SK-N-SH (cell line): ENCODE data around the gene SEC14L1. TPM values are rescaled to one million over a fixed set of nuclear protein-coding genes. Genes with fewer than 3 reads are reported as not detected.

Experiments
- CTCF ChIA-PET: fragments of 300-600, 350-600 bp; formaldehyde crosslinking; extraction: SDS; loops from one replicate; lab custom pipeline; 2021; lab: Yijun Ruan, JAX
- POLR2A ChIA-PET: fragments of 350-600 bp; sonication (Branson Sonifier 250); formaldehyde crosslinking; extraction: SDS; loops from one replicate; lab custom pipeline; 2020; ENCODE audit warnings: antibody characterized with exemption, inconsistent platforms; lab: Yijun Ruan, JAX
- DNase-seq: peaks from one replicate; pipeline ENCODE4 v3.0.0; 2012
- H2AFZ ChIP-seq: fragments of 200-600 bp; sonication (generic); 2 replicates; pipeline ENCODE4 v1.8.1; 2016; ENCODE audit warnings: antibody characterized with exemption, mild to moderate bottlenecking, low read depth
- H3F3A ChIP-seq: fragments of 200-600 bp; sonication (generic); replicated peaks from 2 replicates; pipeline ENCODE3; 2016; ENCODE audit warnings: antibody characterized with exemption, mild to moderate bottlenecking; ENCODE audit not compliant: insufficient read depth
- H3K27ac ChIP-seq, 2 experiments: fragments of 200-500 bp in 1 of 2; fragments of 200-600 bp in 1 of 2; sonication (Bioruptor generic) in 1 of 2; sonication (generic), shearing (Covaris generic) in 1 of 2; 2 replicates each; pipeline versions ENCODE4 v1.5.1 to v1.6.1; 2014 to 2016; ENCODE audit warnings: low read depth in 2 of 2, inconsistent platforms in 1 of 2, low read length in 1 of 2, mild to moderate bottlenecking in 1 of 2, mixed read lengths in 1 of 2
- H3K27me3 ChIP-seq: fragments of 200-600 bp; sonication (generic), shearing (Covaris generic); 2 replicates; pipeline ENCODE4 v1.6.1; 2016; ENCODE audit warnings: mixed run types; ENCODE audit not compliant: insufficient read depth
- H3K36me3 ChIP-seq, 2 experiments: fragments of 200-500 bp in 1 of 2; fragments of 200-600 bp in 1 of 2; sonication (Bioruptor generic) in 1 of 2; sonication (generic) in 1 of 2; replicated peaks in 1 of 2; 2 replicates each; pipeline versions ENCODE3 to v1.5.1; 2014 to 2016; ENCODE audit warnings: low read length in 1 of 2, mild to moderate bottlenecking in 1 of 2; ENCODE audit not compliant: insufficient read depth in 2 of 2, control insufficient read depth in 1 of 2
- H3K4me1 ChIP-seq, 2 experiments: fragments of 200-500 bp in 1 of 2; fragments of 200-600 bp in 1 of 2; sonication (Bioruptor generic) in 1 of 2; sonication (generic), shearing (Covaris generic) in 1 of 2; 2 replicates each; pipeline versions ENCODE4 v1.5.1 to v1.6.1; 2014 to 2016; ENCODE audit warnings: low read depth in 1 of 2, low read length in 1 of 2, mixed run types in 1 of 2; ENCODE audit not compliant: insufficient read depth in 2 of 2, control insufficient read depth in 1 of 2
- H3K4me2 ChIP-seq: fragments of 200-600 bp; sonication (generic), shearing (Covaris generic); 2 replicates; pipeline ENCODE4 v1.6.1; 2017; ENCODE audit warnings: mixed run types
- H3K4me3 ChIP-seq, 2 experiments: fragments of 200-500 bp in 1 of 2; fragments of 200-600 bp in 1 of 2; sonication (Bioruptor generic) in 1 of 2; sonication (generic), shearing (Covaris generic) in 1 of 2; 2 replicates each; pipeline versions ENCODE4 v1.5.1 to v1.8.1; 2014 to 2016; ENCODE audit warnings: low read depth in 2 of 2, inconsistent platforms in 1 of 2, low read length in 1 of 2, mild to moderate bottlenecking in 1 of 2, mixed read lengths in 1 of 2, moderate library complexity in 1 of 2
- H3K79me2 ChIP-seq: fragments of 200-600 bp; sonication (generic); 2 replicates; pipeline ENCODE4 v1.8.1; 2017; ENCODE audit warnings: mild to moderate bottlenecking; ENCODE audit not compliant: insufficient read depth
- H3K9ac ChIP-seq: fragments of 200-600 bp; sonication (generic); 2 replicates; pipeline ENCODE4 v1.6.1; 2017; ENCODE audit warnings: mixed run types
- H3K9me2 ChIP-seq: fragments of 200-600 bp; sonication (generic); 2 replicates; pipeline ENCODE4 v1.6.1; 2017; ENCODE audit warnings: mixed run types
- H3K9me3 ChIP-seq: fragments of 200-600 bp; sonication (generic); 2 replicates; pipeline ENCODE4 v1.6.1; 2017; ENCODE audit warnings: mixed run types, mild to moderate bottlenecking, moderate library complexity
- H4K20me1 ChIP-seq: fragments of 200-600 bp; sonication (generic); 2 replicates; pipeline ENCODE4 v1.6.1; 2017; ENCODE audit warnings: mild to moderate bottlenecking, mixed run types; ENCODE audit not compliant: insufficient read depth
- ELF1 ChIP-seq: IDR thresholded peaks from 2 replicates; pipeline ENCODE4 v1.4.0; 2012
- FOXM1 ChIP-seq: IDR thresholded peaks from 2 replicates; pipeline ENCODE4 v1.4.0; 2012; ENCODE audit warnings: low read depth, mild to moderate bottlenecking
- MXI1 ChIP-seq: IDR thresholded peaks from 2 replicates; pipeline ENCODE4 v1.6.1; 2012; ENCODE audit warnings: mild to moderate bottlenecking, low read depth, low read length, improper control_type of control experiment
- NFIC ChIP-seq: IDR thresholded peaks from 2 replicates; pipeline ENCODE4 v1.4.0; 2012; ENCODE audit warnings: borderline replicate concordance
- RXRA ChIP-seq: IDR thresholded peaks from 2 replicates; pipeline ENCODE4 v1.4.0; 2012; ENCODE audit warnings: low read depth, mild to moderate bottlenecking, borderline replicate concordance
- SIN3A ChIP-seq: IDR thresholded peaks from 2 replicates; pipeline ENCODE4 v1.6.1; 2012; ENCODE audit warnings: low read depth, mild to moderate bottlenecking, low read length, moderate library complexity, borderline replicate concordance
- SMC3 ChIP-seq: IDR thresholded peaks from 2 replicates; pipeline ENCODE4 v1.6.1; 2012; ENCODE audit warnings: low read depth, low read length, improper control_type of control experiment
- TAF1 ChIP-seq: IDR thresholded peaks from 2 replicates; pipeline ENCODE4 v1.6.1; 2012; ENCODE audit warnings: low read depth, mild to moderate bottlenecking, low read length, moderate library complexity, borderline replicate concordance
- TEAD4 ChIP-seq: IDR thresholded peaks from 2 replicates; pipeline ENCODE4 v1.4.0; 2012; ENCODE audit warnings: mild to moderate bottlenecking, borderline replicate concordance; ENCODE audit not compliant: insufficient read depth
- WGBS: methylation state at CpG from one replicate; pipeline ENCODE4 v1.1.6; 2017; ENCODE audit warnings: low lambda C conversion rate; 5-methylcytosine and 5-hydroxymethylcytosine counted together
- polyA plus RNA-seq, 3 experiments: library from polyadenylated mRNA; depleted of rRNA; stranded (reverse); fragments of >200 nt; gene quantifications; 2 replicates each; pipeline ENCODE4 v1.2.3, GENCODE V29; 2012
- TF ChIP-seq, protein P1 (sequence below): fragments of 150-350 bp; IDR thresholded peaks from 2 replicates; pipeline ENCODE4 v1.6.1; 2017; ENCODE audit warnings: antibody characterized with exemption, low read length, low read depth, borderline replicate concordance
- TF ChIP-seq, protein P2 (sequence below): IDR thresholded peaks from 2 replicates; pipeline ENCODE4; 2012

The SEC14L1 gene
- polyA plus RNA-seq, 1 of the 3 experiments (the other 2 are of a cell fraction): 62.4 TPM

DNA sequence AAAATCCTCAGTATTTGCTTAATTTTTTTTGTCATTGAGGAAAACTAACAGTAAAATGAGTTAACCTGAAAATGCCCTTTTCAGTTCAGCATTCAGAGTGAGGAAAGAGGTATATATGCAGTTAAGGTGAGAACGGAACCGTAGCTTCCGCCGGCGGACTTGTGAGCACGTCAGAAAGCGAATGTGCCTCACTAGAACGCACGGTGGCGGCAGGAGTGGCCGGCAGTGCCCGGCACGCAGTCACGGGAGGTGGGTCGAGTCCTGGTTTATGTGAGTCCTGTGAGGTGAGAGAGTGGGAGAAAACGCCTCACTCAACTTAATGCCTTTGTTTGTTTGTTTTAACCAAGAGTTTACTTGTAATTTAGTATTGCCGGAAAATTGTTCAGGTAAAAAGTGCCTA, 6.1 kb downstream of the SEC14L1 start:
- 91% methylated on average over 17 of the region's 17 CpGs for WGBS

GRCh38 chr17:77147357-77147801, 6.6 kb downstream of the SEC14L1 start:
- Histone ChIP-seq H3K9me3 (no peaks in the 10 kb centered on the region), H2AFZ (no peak overlapping the region), H3K9me2 (no peaks in the 10 kb centered on the region), H3K4me1 (peaks cover 11 to 24% of the 10 kb centered on the region in 2 experiments), H3F3A (peaks cover 19% of the 10 kb centered on the region), H3K36me3 (peaks cover 70 to 74% of the 10 kb centered on the region in 2 experiments), H3K79me2 (peaks cover 100% of the 10 kb centered on the region), H4K20me1 (peaks cover 50% of the 10 kb centered on the region), H3K9ac (no peak overlapping the region), H3K27me3 (no peaks in the 10 kb centered on the region), H3K27ac (no peak overlapping the region), H3K4me3 (no peak overlapping the region), H3K4me2 (no peak overlapping the region)
- DNase-seq: no peak
- WGBS: 94% methylated on average over 8 of the region's 8 CpGs
- CTCF ChIA-PET: interaction anchor here (1.7 to 2.3 kb wide), 2 partner anchors 81 to 100 kb away, joined by 4 to 7 read pairs; no protein-coding TSS in a partner anchor
- POLR2A ChIA-PET: no interaction called here
- TF ChIP-seq MXI1 (no peak), TAF1 (no peak), ELF1 (no peak), SMC3 (no peak), FOXM1 (no peak), SIN3A (no peak)
- TF ChIP-seq, protein P1, sequence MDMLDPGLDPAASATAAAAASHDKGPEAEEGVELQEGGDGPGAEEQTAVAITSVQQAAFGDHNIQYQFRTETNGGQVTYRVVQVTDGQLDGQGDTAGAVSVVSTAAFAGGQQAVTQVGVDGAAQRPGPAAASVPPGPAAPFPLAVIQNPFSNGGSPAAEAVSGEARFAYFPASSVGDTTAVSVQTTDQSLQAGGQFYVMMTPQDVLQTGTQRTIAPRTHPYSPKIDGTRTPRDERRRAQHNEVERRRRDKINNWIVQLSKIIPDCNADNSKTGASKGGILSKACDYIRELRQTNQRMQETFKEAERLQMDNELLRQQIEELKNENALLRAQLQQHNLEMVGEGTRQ: no peak

More for the DNA sequence above, 6.1 kb downstream of the SEC14L1 start:
- no peaks in the 10 kb centered on the region for H3K9me3 ChIP-seq
- H3K27ac ChIP-seq: no peak overlapping the region
- no peaks in the 10 kb centered on the region for H3K9me2 ChIP-seq
- DNase-seq: no peak
- TF ChIP-seq RXRA: no peak
- ChIA-PET POLR2A (no interaction called here), CTCF (interaction anchor here (1.7 to 2.3 kb wide), 2 partner anchors 81 to 100 kb away, joined by 4 to 7 read pairs; no protein-coding TSS in a partner anchor)
- H3F3A ChIP-seq: peaks cover 18% of the 10 kb centered on the region
- H3K36me3 ChIP-seq: peaks cover 69 to 70% of the 10 kb centered on the region in 2 experiments
- no peak overlapping the region for H3K4me3 ChIP-seq
- no peaks in the 10 kb centered on the region for H3K27me3 ChIP-seq
- no peak overlapping the region for H3K4me2 ChIP-seq
- H3K79me2 ChIP-seq: peaks cover 100% of the 10 kb centered on the region
- H3K4me1 ChIP-seq: peaks cover 16 to 24% of the 10 kb centered on the region in 2 experiments
- no peak overlapping the region for H2AFZ ChIP-seq
- H3K9ac ChIP-seq: no peak overlapping the region
- H4K20me1 ChIP-seq: peaks cover 50% of the 10 kb centered on the region

- 90% methylated on average over 15 of the region's 15 CpGs for WGBS
- Histone ChIP-seq H3K27ac (no peak overlapping the region), H2AFZ (no peak overlapping the region), H3K4me3 (no peak overlapping the region), H3K79me2 (peaks cover 100% of the 10 kb centered on the region), H3K9me3 (no peaks in the 10 kb centered on the region)
- TF ChIP-seq MXI1 (no peak), NFIC (no peak), TEAD4 (no peak)
- TF ChIP-seq, protein P2, sequence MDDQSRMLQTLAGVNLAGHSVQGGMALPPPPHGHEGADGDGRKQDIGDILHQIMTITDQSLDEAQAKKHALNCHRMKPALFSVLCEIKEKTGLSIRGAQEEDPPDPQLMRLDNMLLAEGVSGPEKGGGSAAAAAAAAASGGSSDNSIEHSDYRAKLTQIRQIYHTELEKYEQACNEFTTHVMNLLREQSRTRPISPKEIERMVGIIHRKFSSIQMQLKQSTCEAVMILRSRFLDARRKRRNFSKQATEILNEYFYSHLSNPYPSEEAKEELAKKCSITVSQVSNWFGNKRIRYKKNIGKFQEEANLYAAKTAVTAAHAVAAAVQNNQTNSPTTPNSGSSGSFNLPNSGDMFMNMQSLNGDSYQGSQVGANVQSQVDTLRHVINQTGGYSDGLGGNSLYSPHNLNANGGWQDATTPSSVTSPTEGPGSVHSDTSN: no peak
- TF ChIP-seq, all 33 proteins: peak for 0
- CTCF ChIA-PET: interaction anchor here (2.3 kb wide), 1 partner anchor 99 kb away, joined by 7 read pairs; no protein-coding TSS in a partner anchor
- Histone ChIP-seq H4K20me1 (peaks cover 46% of the 10 kb centered on the region), H3K9me2 (no peaks in the 10 kb centered on the region), H3K36me3 (peaks cover 61 to 69% of the 10 kb centered on the region in 2 experiments), H3F3A (peaks cover 19% of the 10 kb centered on the region), H3K9ac (no peak overlapping the region), H3K4me1 (peaks cover 9 to 15% of the 10 kb centered on the region in 2 experiments), H3K27me3 (no peaks in the 10 kb centered on the region), H3K4me2 (no peak overlapping the region)
- POLR2A ChIA-PET: no interaction called here
- DNase-seq: no peak
These were observed 7.5 kb downstream of the SEC14L1 start for GRCh38 chr17:77148077-77148939.
